ENCODE data around the gene PARD3. TPM values are rescaled to one million over a fixed set of nuclear protein-coding genes. Genes with fewer than 3 reads are reported as not detected.

Gene PARD3
- total and polyA plus RNA-seq, 10 of the 15 experiments (the other 5 are each of a cell fraction or from before 2014, with no cell fraction given), result 2.6 to 43.1 (median 13.9) TPM

GRCh38 chr10:34480345-34480744 lies 334.8 kb downstream of the PARD3 start (continued):
- TF ChIP-seq MEF2B (IDR thresholded peaks at IDR 0.05; ENCODE audit: partially characterized antibody, poor library complexity, severe bottlenecking) (no peak), RAD21 (IDR thresholded peaks at IDR 0.05; ENCODE audit: insufficient read depth, low read depth, low read length) (no peak), SKIL (IDR thresholded peaks at IDR 0.05; ENCODE audit: low read depth, poor library complexity, severe bottlenecking) (no peak)

GRCh38 chr10:34479520-34480179 lies 335.4 kb downstream of the PARD3 start:
- H3K4me1 ChIP-seq (ENCODE audit: control insufficient read depth, insufficient read depth, low read length), result no peaks in the 10 kb centered on the region
- H4K20me1 ChIP-seq (ENCODE audit: control insufficient read depth, insufficient read depth), result no peaks in the 10 kb centered on the region
- intact Hi-C loops (cut with micrococcal nuclease; ENCODE audit: unreplicated experiment) (loop anchor here (10.0 kb wide), 1 partner anchor 55 kb away; no protein-coding TSS in a partner anchor), in situ Hi-C loops (cut with MboI) (no loop called here)
- H3K36me3 ChIP-seq (ENCODE audit: control insufficient read depth in 2 of 2, insufficient read depth in 2 of 2, low read length in 1 of 2), result no peaks in the 10 kb centered on the region
- BruUV-seq (replicated peaks), result no TSS peak
- TF ChIP-seq ZBED1 (IDR thresholded peaks at IDR 0.05; ENCODE audit: borderline replicate concordance) (no peak), NFYB (IDR thresholded peaks at IDR 0.05; ENCODE audit: insufficient read depth, low read depth, low read length) (no peak), KLF5 (IDR thresholded peaks at IDR 0.05; ENCODE audit: partially characterized antibody) (no peak)
- no peaks in the 10 kb centered on the region for H3K79me2 ChIP-seq (ENCODE audit: control insufficient read depth, insufficient read depth, low read length)
- no peaks in the 10 kb centered on the region for H3K9me3 ChIP-seq (replicated peaks; ENCODE audit: control insufficient read depth, insufficient read depth, low read length)
- no peak overlapping the region for H3K9ac ChIP-seq (ENCODE audit: control insufficient read depth, insufficient read depth, low read length)
- ChIA-PET RAD21 (ENCODE audit: unreplicated experiment) (no interaction called here), CTCF (interaction anchor here (1.3 kb wide), 1 partner anchor 11 kb away, joined by 4 read pairs; no protein-coding TSS in a partner anchor), POLR2A (no interaction called here), SMC1A (ENCODE audit: uncharacterized antibody, unreplicated experiment) (interaction anchor here (0.9 to 1.4 kb wide), 2 partner anchors 10 to 18 kb away, joined by 3 to 5 read pairs; no protein-coding TSS in a partner anchor)
- H3K27me3 ChIP-seq (replicated peaks in 1 of 2; ENCODE audit: control insufficient read depth in 2 of 2, insufficient read depth in 2 of 2, low read length in 1 of 2), result no peaks in the 10 kb centered on the region
- WGBS (ENCODE audit: insufficient coverage, insufficient replicate concordance, low lambda C conversion rate, missing lambda C conversion rate), result 38% methylated on average over 7 of the region's 7 CpGs
- H3K4me2 ChIP-seq (ENCODE audit: control insufficient read depth, insufficient read depth), result no peak overlapping the region
- H3K27ac ChIP-seq (ENCODE audit: control insufficient read depth, insufficient read depth), result no peak overlapping the region
- FAIRE-seq (no peak), ATAC-seq (peak; percentile 24), DNase-seq (ENCODE audit: low read depth, low spot score) (no peak)
- H2AFZ ChIP-seq (ENCODE audit: control insufficient read depth, low read depth, low read length), result no peak overlapping the region
- H3K4me3 ChIP-seq, result no peak overlapping the region

All from GM12878 (cell line).